ENCODE data around the gene ELMO1.

The ELMO1 gene

GRCh38 chr7:37031571-37032257 lies 416.9 kb downstream of the ELMO1 start:
- H3K27ac ChIP-seq: peak overlapping the region; percentile 72 to 88
- TF ChIP-seq CTCF (IDR thresholded peaks at IDR 0.05): no peak
- DNase-seq (ENCODE audit: low spot score): peak; percentile 88
- peak overlapping the region; percentile 9 for H3K4me3 ChIP-seq

DNA sequence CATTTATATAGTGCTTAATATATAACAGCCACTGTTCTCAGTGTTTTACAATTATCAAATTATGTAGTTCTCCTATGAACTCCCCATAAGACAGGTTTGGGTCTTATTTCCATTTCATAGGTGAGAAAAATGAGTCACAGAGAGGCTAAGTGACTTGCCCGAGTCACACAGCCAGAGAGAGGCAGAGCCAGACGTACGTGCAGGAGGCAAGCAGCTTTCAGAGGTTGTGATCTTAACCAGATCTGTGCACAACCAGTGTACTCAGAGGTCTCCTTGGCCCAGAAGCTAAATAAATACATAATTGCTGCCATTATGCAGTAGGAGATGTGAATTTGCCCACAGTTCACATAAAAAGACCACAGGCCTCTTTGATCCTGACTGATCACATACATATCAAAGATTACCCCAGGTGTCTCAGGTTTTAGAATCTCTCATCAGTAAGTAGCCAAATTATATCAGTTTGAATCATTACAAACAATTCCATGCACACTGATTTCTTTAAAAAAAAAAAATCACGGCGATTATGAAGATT lies 419.7 kb downstream of the ELMO1 start:
- no peak for TF ChIP-seq CTCF (IDR thresholded peaks at IDR 0.05)
- H3K27ac ChIP-seq: no peak overlapping the region
- no peak for DNase-seq (ENCODE audit: low spot score)
- no peak overlapping the region for H3K4me3 ChIP-seq

DNA sequence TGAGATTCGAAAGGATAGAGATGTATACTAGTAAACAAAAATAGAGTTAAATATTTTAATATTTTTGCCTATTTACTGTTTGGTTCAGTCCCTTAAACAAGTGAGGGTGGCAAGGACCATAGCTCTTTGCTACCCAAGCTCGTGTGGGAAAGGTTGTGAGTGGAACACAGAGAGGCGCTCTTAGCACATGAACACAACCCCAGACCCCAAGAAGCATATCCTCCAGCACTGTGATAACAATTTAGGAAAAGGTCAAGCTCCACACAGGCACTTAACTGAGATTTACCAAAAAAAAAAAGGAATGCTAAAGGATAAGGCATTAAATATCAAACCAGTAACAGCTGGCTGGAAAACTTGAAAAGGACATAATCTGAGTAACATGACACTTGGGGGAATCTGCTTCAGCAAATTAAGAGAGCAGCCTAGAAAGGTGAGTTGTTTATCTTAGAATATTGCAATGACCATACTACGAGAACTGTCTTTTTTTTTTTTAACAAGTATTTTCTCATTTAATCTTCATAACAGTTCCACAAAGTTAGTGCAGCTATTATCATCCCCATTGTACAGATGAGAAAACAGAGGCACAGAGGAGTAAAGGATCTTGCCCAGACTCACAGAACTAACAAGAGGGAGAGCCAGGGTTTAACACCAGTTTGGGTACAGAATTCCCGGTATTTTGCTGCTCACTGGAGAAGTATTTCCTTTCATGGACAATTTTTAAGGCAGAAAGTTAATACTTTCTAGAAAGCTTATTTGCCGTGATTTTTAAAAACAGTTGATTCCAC lies 420.9 kb downstream of the ELMO1 start:
- no peak for DNase-seq (ENCODE audit: low spot score)
- Histone ChIP-seq H3K4me3 (no peak overlapping the region), H3K27ac (no peak overlapping the region)
- no peak for TF ChIP-seq CTCF (IDR thresholded peaks at IDR 0.05)

DNA sequence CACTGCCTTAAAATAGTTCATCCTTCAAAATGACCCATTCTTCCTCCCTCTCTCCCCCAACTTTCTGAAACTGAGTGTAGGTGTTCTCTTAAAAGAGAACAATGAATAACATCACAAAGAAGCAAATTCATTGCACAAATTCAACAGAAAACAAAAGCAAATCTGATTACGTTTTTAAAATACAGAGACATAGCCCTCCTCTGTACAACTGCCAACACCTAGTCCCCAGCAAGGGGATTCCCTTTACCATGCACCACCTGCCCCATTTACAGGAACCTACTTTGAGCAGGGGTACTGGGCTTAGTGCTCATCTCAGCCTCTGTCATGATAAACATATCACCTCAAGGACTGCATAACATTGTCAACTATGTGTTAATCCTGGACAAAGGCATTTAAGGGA lies 421.6 kb downstream of the ELMO1 start:
- H3K4me3 ChIP-seq: no peak overlapping the region
- TF ChIP-seq CTCF (IDR thresholded peaks at IDR 0.05): no peak
- H3K27ac ChIP-seq: no peak overlapping the region
- no peak for DNase-seq (ENCODE audit: low spot score)

- Histone ChIP-seq H3K27ac (no peak overlapping the region), H3K4me3 (no peak overlapping the region)
- DNase-seq (ENCODE audit: low spot score): no peak
- TF ChIP-seq CTCF (IDR thresholded peaks at IDR 0.05): no peak
Observed at GRCh38 chr7:37018954-37019353, 429.7 kb downstream of the ELMO1 start.

GRCh38 chr7:37016064-37016878 lies 432.4 kb downstream of the ELMO1 start:
- TF ChIP-seq CTCF (IDR thresholded peaks at IDR 0.05): no peak
- no peak for DNase-seq (ENCODE audit: low spot score)
- Histone ChIP-seq H3K27ac (no peak overlapping the region), H3K4me3 (no peak overlapping the region)
